H9 (cell line): ENCODE data around the gene USH2A. TPM values are rescaled to one million over a fixed set of nuclear protein-coding genes. Genes with fewer than 3 reads are reported as not detected.

ENCODE experiments used
- DNase-seq: peaks from one replicate; pipeline ENCODE4 v3.0.0-alpha.2; 2017
- H2AFZ ChIP-seq: one replicate; pipeline ENCODE4 v1.6.1; 2013; ENCODE audit warnings: mild to moderate bottlenecking, low read length, control low read depth, moderate library complexity
- H2AK5ac ChIP-seq: 2 replicates; pipeline ENCODE4 v1.6.1; 2013; ENCODE audit warnings: low read length, control low read depth, mixed read lengths; ENCODE audit not compliant: insufficient read length
- H2BK120ac ChIP-seq: one replicate; pipeline ENCODE4 v1.6.1; 2013; ENCODE audit warnings: low read depth, mild to moderate bottlenecking, low read length, control low read depth, inconsistent platforms; ENCODE audit not compliant: poor library complexity, severe bottlenecking
- H2BK12ac ChIP-seq: 2 replicates; pipeline ENCODE4 v1.6.1; 2013; ENCODE audit warnings: low read length, control low read depth, mixed read lengths, low read depth; ENCODE audit not compliant: insufficient read length
- H2BK15ac ChIP-seq: 2 replicates; pipeline ENCODE4 v1.6.1; 2013; ENCODE audit warnings: low read depth, low read length, control low read depth
- H2BK20ac ChIP-seq: one replicate; pipeline ENCODE4 v1.6.1; 2013; ENCODE audit warnings: low read depth, mild to moderate bottlenecking, low read length, control low read depth, inconsistent platforms; ENCODE audit not compliant: poor library complexity, severe bottlenecking
- H2BK5ac ChIP-seq: 2 replicates; pipeline ENCODE4 v1.6.1; 2013; ENCODE audit warnings: low read length, control low read depth, mixed read lengths; ENCODE audit not compliant: insufficient read length
- H3K14ac ChIP-seq: 2 replicates; pipeline ENCODE4 v1.6.1; 2013; ENCODE audit warnings: low read length, control low read depth; ENCODE audit not compliant: insufficient read depth
- H3K18ac ChIP-seq: 2 replicates; pipeline ENCODE4 v1.6.1; 2013; ENCODE audit warnings: low read depth, mild to moderate bottlenecking, mixed read lengths, low read length, control low read depth; ENCODE audit not compliant: insufficient read length
- H3K23ac ChIP-seq: 2 replicates; pipeline ENCODE4 v1.6.1; 2013; ENCODE audit warnings: low read length, control low read depth, mixed read lengths, low read depth; ENCODE audit not compliant: insufficient read length
- H3K23me2 ChIP-seq: 2 replicates; pipeline ENCODE4 v1.6.1; 2013; ENCODE audit warnings: low read depth, mild to moderate bottlenecking, mixed read lengths, low read length, control low read depth; ENCODE audit not compliant: insufficient read length, poor library complexity, severe bottlenecking
- H3K27ac ChIP-seq: 2 replicates; pipeline ENCODE4 v1.5.1; 2013; ENCODE audit warnings: low read length, control low read depth, mixed read lengths, low read depth; ENCODE audit not compliant: insufficient read length
- H3K27me3 ChIP-seq: 2 replicates; pipeline ENCODE4 v1.6.1; 2013; ENCODE audit warnings: low read length, control low read depth, inconsistent platforms; ENCODE audit not compliant: insufficient read depth
- H3K4ac ChIP-seq: 2 replicates; pipeline ENCODE4 v1.6.1; 2013; ENCODE audit warnings: low read depth, mild to moderate bottlenecking, control low read depth, inconsistent platforms, low read length, moderate library complexity
- H3K4me1 ChIP-seq: 2 replicates; pipeline ENCODE4 v1.6.1; 2013; ENCODE audit warnings: low read length, control low read depth, inconsistent platforms; ENCODE audit not compliant: insufficient read depth
- H3K4me2 ChIP-seq: 2 replicates; pipeline ENCODE4 v1.6.1; 2013; ENCODE audit warnings: low read length, control low read depth, mixed read lengths; ENCODE audit not compliant: insufficient read length, insufficient read depth
- H3K56ac ChIP-seq: 2 replicates; pipeline ENCODE4 v1.6.1; 2013; ENCODE audit warnings: low read depth, mild to moderate bottlenecking, mixed read lengths, low read length, control low read depth; ENCODE audit not compliant: insufficient read length
- H3K79me1 ChIP-seq: 2 replicates; pipeline ENCODE4 v1.6.1; 2013; ENCODE audit warnings: low read depth, mild to moderate bottlenecking, moderate library complexity, low read length, control low read depth, inconsistent platforms; ENCODE audit not compliant: insufficient read depth, poor library complexity, severe bottlenecking
- H3K79me2 ChIP-seq: 2 replicates; pipeline ENCODE4 v1.6.1; 2013; ENCODE audit warnings: low read length, control low read depth, inconsistent platforms; ENCODE audit not compliant: insufficient read depth
- H3K9ac ChIP-seq: 2 replicates; pipeline ENCODE4 v1.6.1; 2013; ENCODE audit warnings: low read length, control low read depth, mixed read lengths; ENCODE audit not compliant: insufficient read length; ENCODE audit errors: extremely low read depth
- H3K9me3 ChIP-seq: one replicate; pipeline ENCODE4 v1.6.1; 2013; ENCODE audit warnings: low read depth, low read length, inconsistent platforms; ENCODE audit not compliant: control insufficient read depth
- H3T11ph ChIP-seq: one replicate; pipeline ENCODE4 v1.6.1; 2013; ENCODE audit warnings: mild to moderate bottlenecking, low read length, control low read depth, inconsistent platforms
- H4K20me1 ChIP-seq: one replicate; pipeline ENCODE4 v1.6.1; 2013; ENCODE audit not compliant: control insufficient read depth, insufficient read length, insufficient read depth
- H4K5ac ChIP-seq: 2 replicates; pipeline ENCODE4 v1.6.1; 2013; ENCODE audit warnings: low read depth, mild to moderate bottlenecking, mixed read lengths, low read length, control low read depth; ENCODE audit not compliant: insufficient read length
- H4K8ac ChIP-seq: replicated peaks from 2 replicates; pipeline ENCODE4 v1.6.1; 2013; ENCODE audit warnings: low read length, control low read depth, mixed read lengths, low read depth; ENCODE audit not compliant: insufficient read length
- H4K91ac ChIP-seq: 2 replicates; pipeline ENCODE4 v1.6.1; 2013; ENCODE audit warnings: low read depth, mild to moderate bottlenecking, moderate library complexity, mixed read lengths, low read length, control low read depth; ENCODE audit not compliant: insufficient read length
- H3K27ac Mint-ChIP-seq, 3 experiments: 2 replicates in 2 of 3; 3 replicates in 1 of 3; pipeline ENCODE4 v1.8.0; 2020 to 2021; ENCODE audit warnings: mixed read lengths in 3 of 3, mild to moderate bottlenecking in 1 of 3, moderate library complexity in 1 of 3
- H3K27me3 Mint-ChIP-seq: 2 replicates; pipeline ENCODE4 v1.8.0; 2021; ENCODE audit warnings: low read depth, mild to moderate bottlenecking, moderate library complexity, mixed read lengths
- H3K36me3 Mint-ChIP-seq, 3 experiments: 2 replicates in 2 of 3; 3 replicates in 1 of 3; pipeline ENCODE4 v1.8.0; 2020 to 2021; ENCODE audit warnings: low read depth in 3 of 3, mixed read lengths in 3 of 3; ENCODE audit not compliant: insufficient read depth in 1 of 3
- H3K4me1 Mint-ChIP-seq, 2 experiments: 2 replicates each; pipeline ENCODE4 v1.8.0; 2020; ENCODE audit warnings: mixed read lengths in 2 of 2
- H3K4me3 Mint-ChIP-seq, 2 experiments: 2 replicates in 1 of 2; 3 replicates in 1 of 2; pipeline ENCODE4 v1.8.0; 2020 to 2021; ENCODE audit warnings: mild to moderate bottlenecking in 2 of 2, mixed read lengths in 2 of 2, moderate library complexity in 1 of 2
- H3K9me3 Mint-ChIP-seq, 2 experiments: 2 replicates in 1 of 2; 3 replicates in 1 of 2; pipeline ENCODE4 v1.8.0; 2020; ENCODE audit warnings: mild to moderate bottlenecking in 2 of 2, mixed read lengths in 2 of 2, moderate library complexity in 1 of 2
- CTCF ChIP-seq: fragments of 200-600 bp; sonication (generic); conservative IDR thresholded peaks from 3 replicates; pipeline ENCODE4 v1.8.0; 2021; ENCODE audit warnings: antibody characterized with exemption, mild to moderate bottlenecking
- WGBS: extraction: QIAGEN DNeasy Blood & Tissue Kit; methylation state at CpG from one replicate; pipeline ENCODE4 v1.1.7; 2013; ENCODE audit warnings: missing lambda C conversion rate, low lambda C conversion rate, mixed read lengths; ENCODE audit not compliant: insufficient read length; ENCODE audit errors: extremely low coverage; 5-methylcytosine and 5-hydroxymethylcytosine counted together
- total RNA-seq: library from RNA; stranded (reverse); gene quantifications from 2 replicates; pipeline ENCODE4 v1.2.1, GENCODE V29; 2021

The USH2A gene
- total RNA-seq, 1 experiment from 2014 or later, result 0.11 TPM

GRCh38 chr1:216420263-216420662 is 3.0 kb downstream of the USH2A start:
- H3K79me2 ChIP-seq, result no peaks in the 10 kb centered on the region
- Mint-ChIP-seq H3K4me1 (peaks cover 0 to 7% of the 10 kb centered on the region in 2 experiments; a peak in 1 of 4 replicates), H3K9me3 (no peaks in the 10 kb centered on the region), H3K4me3 (no peak overlapping the region), H3K27ac (no peak overlapping the region), H3K27me3 (no peaks in the 10 kb centered on the region), H3K36me3 (no peaks in the 10 kb centered on the region)
- no peak overlapping the region for H3K9ac ChIP-seq
- no peak overlapping the region for H4K91ac ChIP-seq
- no CpG with 5 or more reads among the region's 2 CpGs for WGBS
- H4K5ac ChIP-seq, result no peak overlapping the region
- no peak overlapping the region for H3K56ac ChIP-seq
- no peaks in the 10 kb centered on the region for H3K27me3 ChIP-seq
- H3K23me2 ChIP-seq, result no peaks in the 10 kb centered on the region
- H3K18ac ChIP-seq, result no peak overlapping the region
- no peak overlapping the region for H2AK5ac ChIP-seq
- no peak overlapping the region for H3K23ac ChIP-seq
- H2AFZ ChIP-seq, result no peak overlapping the region
- H3K79me1 ChIP-seq, result no peaks in the 10 kb centered on the region
- no peak overlapping the region for H3K4ac ChIP-seq
- no peak for DNase-seq
- no peaks in the 10 kb centered on the region for H3K9me3 ChIP-seq
- no peak overlapping the region for H2BK20ac ChIP-seq
- no peak overlapping the region for H3K27ac ChIP-seq
- no peak overlapping the region for H4K8ac ChIP-seq
- H3K14ac ChIP-seq, result no peak overlapping the region
- H3T11ph ChIP-seq, result no peak overlapping the region
- H4K20me1 ChIP-seq, result no peaks in the 10 kb centered on the region
- no peak overlapping the region for H3K4me2 ChIP-seq
- H3K4me1 ChIP-seq, result no peaks in the 10 kb centered on the region
- no peak overlapping the region for H2BK5ac ChIP-seq
- H2BK15ac ChIP-seq, result no peak overlapping the region
- H2BK12ac ChIP-seq, result no peak overlapping the region
- TF ChIP-seq CTCF, result no peak
- H2BK120ac ChIP-seq, result no peak overlapping the region
